GM12875 (cell line): ENCODE data around the gene FBXL17.

Source experiments
- H3K4me3 ChIP-seq: one replicate; pipeline ENCODE4 v1.5.1; 2011; ENCODE audit warnings: low read depth, low read length, control low read depth
- TF ChIP-seq, protein P1 (sequence below): IDR thresholded peaks from 2 replicates; pipeline ENCODE4 v1.5.1; 2011; ENCODE audit warnings: low read depth, mild to moderate bottlenecking, control low read depth, inconsistent platforms, low read length, moderate library complexity, borderline replicate concordance; ENCODE audit not compliant: insufficient read depth

Gene FBXL17

DNA sequence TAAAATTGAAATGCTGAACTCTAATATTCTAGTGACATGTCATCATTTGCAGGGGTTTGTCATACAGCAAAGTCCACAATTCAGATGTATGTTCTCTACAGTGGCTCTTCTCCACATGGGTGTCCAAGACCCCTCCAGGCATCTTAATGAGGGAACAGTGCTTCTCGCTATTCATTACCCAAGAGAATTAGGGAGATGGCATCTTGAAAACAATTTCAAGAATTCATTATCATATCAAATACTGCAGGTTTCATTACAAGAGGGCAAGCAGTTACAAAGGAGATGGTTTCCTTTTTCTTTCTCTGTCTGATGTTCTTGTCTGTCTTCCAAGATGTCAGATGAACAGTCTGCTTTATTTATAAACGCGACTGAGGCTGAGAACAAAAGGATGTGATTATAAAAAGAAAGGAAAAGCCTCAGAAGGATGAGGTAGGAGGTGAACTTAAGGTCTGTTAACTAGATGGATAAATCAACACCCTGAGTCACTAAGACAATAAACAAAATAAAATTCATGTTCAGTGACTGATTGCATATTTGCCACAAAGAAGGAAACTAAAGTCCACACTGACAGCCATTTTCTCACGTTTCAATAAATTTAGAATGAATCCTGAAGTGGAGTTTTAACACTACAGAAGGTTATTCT lies 384.4 kb downstream of the FBXL17 start:
- TF ChIP-seq, protein P1, sequence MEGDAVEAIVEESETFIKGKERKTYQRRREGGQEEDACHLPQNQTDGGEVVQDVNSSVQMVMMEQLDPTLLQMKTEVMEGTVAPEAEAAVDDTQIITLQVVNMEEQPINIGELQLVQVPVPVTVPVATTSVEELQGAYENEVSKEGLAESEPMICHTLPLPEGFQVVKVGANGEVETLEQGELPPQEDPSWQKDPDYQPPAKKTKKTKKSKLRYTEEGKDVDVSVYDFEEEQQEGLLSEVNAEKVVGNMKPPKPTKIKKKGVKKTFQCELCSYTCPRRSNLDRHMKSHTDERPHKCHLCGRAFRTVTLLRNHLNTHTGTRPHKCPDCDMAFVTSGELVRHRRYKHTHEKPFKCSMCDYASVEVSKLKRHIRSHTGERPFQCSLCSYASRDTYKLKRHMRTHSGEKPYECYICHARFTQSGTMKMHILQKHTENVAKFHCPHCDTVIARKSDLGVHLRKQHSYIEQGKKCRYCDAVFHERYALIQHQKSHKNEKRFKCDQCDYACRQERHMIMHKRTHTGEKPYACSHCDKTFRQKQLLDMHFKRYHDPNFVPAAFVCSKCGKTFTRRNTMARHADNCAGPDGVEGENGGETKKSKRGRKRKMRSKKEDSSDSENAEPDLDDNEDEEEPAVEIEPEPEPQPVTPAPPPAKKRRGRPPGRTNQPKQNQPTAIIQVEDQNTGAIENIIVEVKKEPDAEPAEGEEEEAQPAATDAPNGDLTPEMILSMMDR: no peak

DNA sequence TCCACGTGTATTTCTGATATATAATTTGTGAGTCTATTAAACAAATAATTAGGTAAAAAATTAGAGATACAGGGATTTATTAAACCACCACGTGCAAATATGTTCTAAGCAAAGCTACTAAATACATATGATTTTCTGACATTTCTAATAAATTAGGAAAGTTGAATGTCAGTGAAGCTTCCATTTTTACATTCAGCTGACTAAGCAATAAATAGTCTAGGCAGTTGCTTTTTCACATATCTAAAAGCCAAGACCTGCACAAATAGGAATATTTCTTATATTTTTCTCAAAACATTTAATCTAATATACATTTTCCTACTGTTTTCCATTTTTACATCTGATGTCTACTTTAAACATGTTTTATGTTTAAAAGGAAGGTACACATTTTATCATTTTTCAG lies 388.6 kb downstream of the FBXL17 start:
- TF ChIP-seq, protein P1: no peak
- H3K4me3 ChIP-seq: no peak overlapping the region

More for the DNA sequence above, 384.4 kb downstream of the FBXL17 start:
- H3K4me3 ChIP-seq: no peak overlapping the region

DNA sequence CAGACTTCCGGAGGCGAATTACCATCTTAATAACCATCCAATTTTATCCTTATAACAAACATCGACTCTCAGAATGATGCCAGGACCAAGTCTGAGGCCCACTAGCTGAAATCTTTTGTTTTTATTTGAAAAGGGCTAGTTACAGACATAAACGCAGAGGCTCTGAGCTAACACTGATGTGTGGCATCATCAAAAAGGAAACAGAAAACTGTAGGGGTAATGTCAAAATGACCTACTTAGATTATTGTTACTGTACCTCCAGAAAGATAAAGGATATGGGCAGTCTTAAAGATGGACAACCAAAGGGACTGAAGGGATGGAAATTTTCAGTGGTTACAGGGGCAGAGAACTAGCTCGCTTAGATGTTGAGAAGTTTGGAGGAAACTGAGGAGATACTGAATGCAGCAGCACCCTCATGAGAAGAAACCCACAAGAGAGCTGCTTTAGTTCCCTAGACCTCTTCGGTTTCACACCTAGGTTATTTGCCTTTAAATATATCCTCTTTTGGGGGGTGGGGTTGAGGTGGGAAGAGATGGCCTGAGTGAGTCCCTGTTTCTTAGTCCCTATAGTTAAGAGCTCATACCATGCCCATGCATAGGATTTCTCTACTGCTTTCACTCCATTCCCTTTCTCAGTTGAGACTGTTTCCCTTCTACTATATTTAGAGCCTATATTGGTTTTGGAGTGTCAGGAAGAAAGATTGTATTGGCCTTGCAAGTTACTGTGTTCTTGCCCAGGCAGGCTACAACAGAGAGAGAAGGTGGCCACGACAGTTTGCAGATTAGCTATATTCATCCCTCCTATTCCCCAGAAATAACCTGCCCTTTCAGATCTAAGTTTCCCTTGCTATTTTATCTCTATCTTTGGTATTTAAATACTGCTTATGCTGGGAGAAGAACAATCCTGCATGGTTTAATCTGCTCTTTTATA lies 390.8 kb downstream of the FBXL17 start:
- TF ChIP-seq, protein P1: no peak
- no peak overlapping the region for H3K4me3 ChIP-seq

DNA sequence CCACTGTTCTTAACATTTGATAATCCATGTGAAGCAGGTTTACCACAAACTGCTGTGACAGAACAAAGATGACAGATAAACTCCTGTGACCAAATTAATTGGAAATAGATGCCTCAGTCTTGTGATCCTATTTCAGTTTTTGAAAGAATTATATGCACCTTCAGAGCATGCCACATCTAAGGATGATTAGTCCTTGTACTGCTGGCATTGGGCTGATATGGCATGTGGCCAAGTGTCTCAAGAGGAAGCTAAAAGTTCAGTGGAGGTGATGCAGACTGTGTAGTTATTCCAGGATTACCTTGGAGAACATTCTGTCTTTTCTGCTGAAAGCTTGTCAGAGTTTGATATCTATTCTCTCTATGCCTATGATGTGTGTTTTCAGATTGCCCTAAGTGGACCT lies 396.8 kb downstream of the FBXL17 start:
- TF ChIP-seq, protein P1: no peak
- H3K4me3 ChIP-seq: no peak overlapping the region

DNA sequence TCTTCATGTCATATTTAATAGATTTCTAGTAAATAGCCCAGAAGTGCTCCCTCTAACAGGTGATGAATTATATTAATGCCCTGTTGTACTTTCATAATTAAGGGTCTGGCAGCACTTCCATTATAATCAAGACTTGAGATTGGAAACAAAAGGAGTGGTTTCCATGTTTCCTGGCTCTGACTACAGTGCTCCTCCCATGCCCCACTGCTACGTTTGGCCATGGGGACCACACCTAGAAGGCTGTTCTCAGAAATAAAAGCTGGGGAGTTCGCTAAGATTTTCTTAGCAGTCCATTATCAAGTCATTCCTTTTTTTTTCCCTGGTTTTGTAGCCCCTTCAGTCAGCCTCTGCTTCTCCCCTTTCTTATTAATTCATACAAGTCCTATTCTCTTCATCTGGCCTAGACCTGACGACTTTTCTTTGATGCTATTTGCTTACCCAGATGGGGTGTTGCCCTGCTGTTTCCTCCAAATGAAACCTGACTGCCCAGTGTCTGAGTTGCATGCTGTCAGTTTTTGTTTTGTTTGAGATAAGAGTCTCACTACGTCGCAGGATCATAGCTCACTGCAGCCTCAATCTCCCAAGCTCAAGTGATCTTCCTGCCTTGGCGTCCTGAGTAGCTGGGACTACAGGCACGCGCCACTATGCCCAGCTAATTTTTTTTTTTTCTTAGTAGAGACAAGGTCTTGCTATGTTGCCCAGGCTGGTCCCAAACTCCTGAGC lies 399.0 kb downstream of the FBXL17 start:
- no peak overlapping the region for H3K4me3 ChIP-seq
- TF ChIP-seq, protein P1: no peak

DNA sequence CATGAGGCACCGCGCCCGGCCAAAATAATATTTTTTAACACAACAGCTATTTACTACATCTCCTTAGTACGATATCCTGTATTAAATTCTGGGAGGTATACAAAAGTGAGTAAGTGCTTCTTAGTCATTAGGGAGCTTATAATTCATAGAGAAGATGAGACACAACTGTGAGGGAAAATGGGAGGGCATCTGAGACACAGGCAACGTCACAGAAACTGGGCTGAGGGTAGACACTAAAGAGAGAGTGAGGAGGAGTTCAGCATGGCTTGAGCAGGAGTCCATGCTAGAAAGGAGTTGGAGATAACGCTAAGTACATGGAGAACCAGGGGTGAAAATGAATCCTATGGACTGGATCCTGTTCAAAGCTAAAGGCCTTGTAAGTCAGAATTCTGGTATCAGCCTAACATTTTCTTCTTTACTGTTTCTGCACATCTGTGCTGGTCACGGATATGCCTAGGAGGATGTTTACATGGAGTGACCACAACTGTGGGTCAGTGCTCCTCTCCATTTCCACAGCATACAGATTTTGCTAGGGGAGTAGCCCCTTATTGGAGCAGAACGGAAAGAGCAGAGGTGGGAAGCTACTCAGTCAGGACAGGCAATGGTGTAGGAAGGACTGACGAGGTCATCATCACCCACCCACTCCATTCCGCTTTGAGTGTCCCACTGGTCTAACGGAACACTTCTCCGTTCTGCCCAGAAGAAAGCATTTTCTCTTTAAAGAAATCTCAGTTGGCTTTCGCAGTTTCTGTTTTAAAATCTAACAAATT lies 400.8 kb downstream of the FBXL17 start:
- H3K4me3 ChIP-seq: no peak overlapping the region
- TF ChIP-seq, protein P1: no peak
